NCI-H1417 treated with DMSO at 0.1 percent for 48 hours (cell line): ENCODE data around the gene TUBGCP6.

Experiments used
- DNase-seq: peaks from one replicate; lab custom pipeline; 2025; lab: John Stamatoyannopoulos, UW

TUBGCP6 gene

DNA sequence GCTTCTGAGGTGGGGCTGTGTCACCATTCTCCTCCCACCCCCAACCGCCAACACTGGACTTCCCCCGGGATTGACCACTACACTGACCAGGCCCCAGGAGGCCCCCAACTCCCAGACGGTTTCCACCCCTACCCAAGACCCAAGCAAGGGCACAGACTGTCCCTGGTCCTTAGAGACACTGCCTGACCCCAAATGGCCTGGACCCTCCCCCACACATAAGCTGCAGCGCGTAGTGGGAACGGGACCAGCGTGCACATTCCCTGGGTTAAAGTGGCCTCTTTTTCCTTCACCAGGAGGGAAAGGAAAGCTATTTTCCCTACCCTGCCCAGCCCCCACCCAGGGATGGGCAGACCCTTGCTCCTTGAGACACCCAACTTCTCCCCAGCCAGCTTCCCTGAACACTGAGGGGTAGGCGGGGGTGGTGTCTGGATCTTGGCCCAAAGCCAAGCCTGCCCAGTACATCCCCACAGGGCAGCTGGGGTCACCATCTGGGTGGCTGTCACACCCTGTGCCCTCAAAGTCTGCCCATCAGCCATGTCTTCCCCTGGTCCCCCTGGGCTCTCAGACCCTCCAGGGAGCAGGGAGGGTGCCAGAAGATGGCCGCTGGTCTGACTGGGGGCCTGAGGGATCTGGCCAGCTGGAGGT lies 18.3 kb upstream of the TUBGCP6 start:
- no peak for DNase-seq

DNA sequence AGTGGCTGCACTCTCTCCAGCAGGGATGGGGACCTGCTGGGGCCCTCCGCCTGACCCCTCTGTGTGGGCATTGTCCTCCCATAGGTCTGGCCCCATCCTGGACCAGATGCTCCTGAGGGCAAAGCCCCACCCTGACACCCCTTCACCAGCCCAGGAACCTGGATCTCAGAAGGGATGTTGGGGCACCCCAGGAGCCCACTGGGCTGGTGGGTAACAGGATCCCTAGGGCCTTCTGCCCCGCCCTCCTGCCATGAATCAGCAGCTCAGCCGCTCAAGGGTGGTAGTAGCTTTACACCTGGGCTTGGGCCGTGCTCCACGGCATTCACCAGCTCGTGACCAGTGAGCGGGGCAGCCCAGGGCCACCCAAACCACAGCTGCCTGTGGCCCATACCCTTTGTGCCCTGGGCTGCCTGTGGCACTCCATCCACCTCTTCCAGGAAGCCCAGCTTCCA lies 17.7 kb upstream of the TUBGCP6 start:
- no peak for DNase-seq

GRCh38 chr22:50261615-50262459 lies 17.0 kb upstream of the TUBGCP6 start, which contains the start of gene MAPK12:
Gene MAPK12, minus strand, starts transcription at chr22:50261683. Its CDS starts 174 bp downstream, at chr22:50261509.
- DNase-seq = no peak

DNA sequence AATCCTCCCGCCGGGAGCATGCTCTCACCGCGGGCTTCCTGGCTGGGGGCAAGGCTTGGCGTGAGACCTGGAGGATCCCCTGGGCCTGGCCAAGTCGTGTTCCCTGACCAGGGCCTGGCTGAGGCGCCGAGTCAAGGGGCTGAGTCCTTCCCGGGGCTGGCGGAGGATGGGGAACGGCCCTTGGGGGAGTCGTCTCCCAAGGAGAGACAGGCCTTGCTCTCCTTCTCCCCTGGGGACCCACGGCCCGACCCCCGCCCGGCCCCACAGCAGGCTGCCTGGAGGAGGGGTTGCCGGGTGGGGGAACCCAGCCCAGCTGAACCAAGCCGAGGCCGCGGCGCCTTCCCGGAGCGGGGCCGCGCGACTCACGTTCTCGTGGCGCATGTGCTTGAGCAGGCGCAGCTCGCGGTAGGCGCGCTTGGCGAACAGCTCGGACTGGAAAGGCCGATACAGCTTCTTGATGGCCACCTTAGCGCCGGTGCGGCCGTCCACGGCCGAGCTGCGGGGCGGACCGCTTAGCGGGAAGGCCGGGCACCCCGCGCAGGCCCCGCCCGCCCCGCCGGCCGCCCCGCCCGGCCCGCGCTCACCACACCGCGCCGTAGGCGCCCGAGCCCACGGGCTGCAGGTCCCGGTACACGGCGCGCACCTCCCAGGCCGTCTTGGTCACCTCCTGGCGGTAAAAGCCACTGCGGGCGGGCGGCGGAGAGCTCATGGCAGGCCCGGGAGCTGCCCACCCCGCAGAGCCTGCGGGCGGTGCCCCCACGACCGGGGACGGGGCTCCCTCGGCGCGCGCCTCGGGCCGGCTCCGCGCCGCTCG lies 16.2 kb upstream of the TUBGCP6 start:
- no peak for DNase-seq

GRCh38 chr22:50260434-50260800 lies 15.6 kb upstream of the TUBGCP6 start:
- no peak for DNase-seq

DNA sequence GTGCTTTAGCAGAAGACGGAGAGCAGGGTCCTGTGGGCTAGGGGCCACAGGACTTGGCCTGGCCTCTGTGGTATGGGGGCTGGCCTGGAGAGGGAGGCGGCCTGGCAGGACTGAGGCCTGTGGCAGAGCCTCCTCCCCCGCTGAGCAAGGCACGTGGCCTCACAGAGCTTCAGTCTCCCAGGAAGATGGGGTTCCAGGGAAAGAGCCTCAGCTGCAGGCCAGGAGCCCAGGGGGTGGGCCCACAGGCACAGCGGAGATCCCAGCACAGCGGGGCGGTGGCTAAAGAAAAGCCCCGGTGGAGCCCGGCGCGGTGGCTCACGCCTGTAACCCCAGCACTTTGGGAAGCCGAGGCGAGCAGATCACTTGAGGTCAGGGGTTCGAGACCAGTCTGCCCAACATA lies 14.5 kb upstream of the TUBGCP6 start:
- DNase-seq = no peak

- no peak for DNase-seq
These were observed 13.8 kb upstream of the TUBGCP6 start for GRCh38 chr22:50258361-50259292.

GRCh38 chr22:50257451-50258360 lies 12.9 kb upstream of the TUBGCP6 start:
- no peak for DNase-seq

DNA sequence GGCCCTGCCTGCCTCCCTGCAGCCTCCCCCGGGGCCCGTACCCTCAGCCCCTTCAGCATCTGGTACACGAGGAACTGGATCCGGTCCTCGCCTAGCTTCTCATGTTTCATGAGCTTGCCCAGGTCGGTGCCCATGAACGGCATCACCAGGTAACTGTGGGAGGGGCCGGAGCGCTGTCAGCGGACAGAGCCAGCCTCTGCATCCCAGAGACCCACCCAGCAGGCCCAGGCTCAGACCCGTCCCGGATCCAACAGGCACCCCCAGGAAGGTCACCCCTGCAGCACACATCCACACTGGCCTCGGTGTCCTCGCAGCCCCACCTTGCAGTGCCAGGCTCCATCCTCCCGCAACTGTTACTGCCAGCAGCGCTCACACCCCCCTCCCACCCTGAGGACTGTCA lies 12.2 kb upstream of the TUBGCP6 start:
- no peak for DNase-seq

DNA sequence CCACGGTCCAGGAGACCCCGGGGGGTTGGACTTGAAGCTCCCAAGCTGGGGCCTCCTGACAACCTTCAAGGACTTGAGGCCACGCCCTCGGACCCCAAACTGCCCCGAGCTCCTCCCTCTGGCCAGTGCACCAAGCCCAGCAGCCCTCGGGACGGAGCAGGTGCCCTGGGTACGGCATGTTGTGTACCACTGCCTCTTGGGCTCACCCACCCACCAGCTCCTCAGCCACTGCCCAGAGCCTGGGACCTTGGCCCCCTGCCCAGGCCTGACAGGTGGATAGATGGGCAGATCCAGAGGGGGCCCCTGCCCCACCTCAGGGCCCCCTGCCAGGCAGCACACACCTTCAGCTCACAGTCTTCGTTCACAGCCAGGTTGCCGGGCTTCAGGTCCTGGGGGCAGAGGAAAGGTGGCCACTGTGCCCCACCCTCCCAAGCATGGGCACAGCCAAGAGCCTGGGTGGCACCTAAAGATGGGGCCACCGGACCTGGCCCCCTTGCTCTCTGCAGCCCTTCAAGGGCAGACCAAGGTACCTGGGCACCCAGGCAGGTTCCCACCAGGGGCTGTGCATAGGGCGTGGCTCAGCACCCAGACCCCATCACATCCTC lies 11.5 kb upstream of the TUBGCP6 start:
- DNase-seq = no peak

DNA sequence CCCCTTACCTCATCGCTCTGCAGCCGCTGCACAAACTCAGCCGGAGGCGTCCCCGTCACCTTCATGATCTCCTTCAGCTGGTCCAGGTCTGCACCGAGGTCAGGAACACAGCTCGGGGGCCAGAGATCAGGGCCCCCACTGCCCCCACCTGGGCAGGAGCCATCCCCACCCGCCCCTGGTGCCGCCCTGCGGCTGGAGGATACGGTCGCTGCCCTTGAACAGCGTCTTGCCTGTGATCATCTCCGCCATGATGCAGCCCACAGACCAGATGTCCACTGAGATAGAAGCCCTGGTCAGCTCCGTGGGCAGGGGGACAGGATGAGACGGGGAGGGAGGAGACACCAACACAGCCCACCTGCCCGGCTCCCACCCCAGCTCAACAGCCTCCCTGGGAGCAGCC lies 10.8 kb upstream of the TUBGCP6 start:
- no peak for DNase-seq

DNA sequence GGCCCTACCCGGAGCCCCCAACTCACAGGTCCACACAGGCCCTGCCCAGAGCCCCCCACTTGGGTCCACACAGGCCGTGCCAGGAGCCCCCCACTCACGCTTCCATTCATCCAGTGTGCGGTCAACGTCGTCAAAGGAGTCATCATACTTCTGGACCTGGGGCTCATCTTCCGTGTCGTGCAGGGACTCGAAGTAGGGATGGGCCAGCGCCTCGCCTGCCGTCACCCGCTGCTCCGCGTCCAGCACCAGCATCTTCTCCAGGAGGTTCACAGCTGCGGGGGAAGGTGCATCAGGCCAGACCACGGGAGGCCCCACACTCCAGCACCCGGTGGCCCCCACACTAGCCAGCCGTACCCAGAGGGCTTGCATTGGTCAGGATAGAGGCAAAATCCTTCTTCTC lies 10.3 kb upstream of the TUBGCP6 start:
- no peak for DNase-seq

- DNase-seq = no peak
These were observed 9.1 kb upstream of the TUBGCP6 start for GRCh38 chr22:50253941-50254340.

DNA sequence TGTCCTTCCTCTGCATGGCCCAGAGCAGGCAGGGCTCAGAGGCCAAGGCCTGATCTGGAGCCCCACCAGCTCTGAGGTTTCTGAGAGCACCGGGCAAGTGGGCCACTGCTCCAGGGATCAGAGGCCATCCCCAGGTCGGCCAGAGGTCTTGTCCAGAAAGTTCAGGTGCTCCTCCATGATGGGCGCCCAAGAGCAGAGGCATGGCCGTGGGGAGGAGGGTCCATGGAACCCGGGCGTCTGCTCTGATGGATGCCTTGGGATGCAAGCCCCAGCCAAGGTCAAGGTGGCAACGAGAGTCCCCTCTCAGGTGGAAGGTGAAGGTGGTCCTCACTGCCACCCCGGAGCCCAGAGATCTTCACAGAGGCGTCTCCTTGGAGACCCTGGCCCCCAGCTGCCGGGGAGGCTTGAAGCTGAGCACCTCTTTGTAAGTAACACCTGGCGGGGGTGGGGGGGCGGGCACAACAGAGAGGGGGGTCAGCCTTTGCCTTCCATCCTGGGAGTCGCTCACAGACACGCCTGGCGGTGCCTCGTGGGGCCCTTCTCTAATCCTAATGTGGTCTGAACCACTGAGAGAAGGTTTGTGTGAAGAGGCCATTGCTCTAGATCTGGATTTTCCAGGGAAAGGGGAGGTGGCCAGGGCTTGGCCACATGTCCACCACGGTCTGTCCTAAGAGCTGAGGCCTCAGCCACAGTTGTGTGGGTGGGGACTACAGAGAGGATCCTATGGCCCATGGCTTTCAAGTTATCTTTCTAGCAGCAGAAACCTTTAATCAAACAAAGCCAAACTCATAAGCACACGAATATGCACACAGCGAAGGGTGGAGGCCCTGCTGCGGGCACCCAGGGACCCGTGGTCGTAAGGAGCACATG lies 8.5 kb upstream of the TUBGCP6 start:
- DNase-seq = no peak

DNA sequence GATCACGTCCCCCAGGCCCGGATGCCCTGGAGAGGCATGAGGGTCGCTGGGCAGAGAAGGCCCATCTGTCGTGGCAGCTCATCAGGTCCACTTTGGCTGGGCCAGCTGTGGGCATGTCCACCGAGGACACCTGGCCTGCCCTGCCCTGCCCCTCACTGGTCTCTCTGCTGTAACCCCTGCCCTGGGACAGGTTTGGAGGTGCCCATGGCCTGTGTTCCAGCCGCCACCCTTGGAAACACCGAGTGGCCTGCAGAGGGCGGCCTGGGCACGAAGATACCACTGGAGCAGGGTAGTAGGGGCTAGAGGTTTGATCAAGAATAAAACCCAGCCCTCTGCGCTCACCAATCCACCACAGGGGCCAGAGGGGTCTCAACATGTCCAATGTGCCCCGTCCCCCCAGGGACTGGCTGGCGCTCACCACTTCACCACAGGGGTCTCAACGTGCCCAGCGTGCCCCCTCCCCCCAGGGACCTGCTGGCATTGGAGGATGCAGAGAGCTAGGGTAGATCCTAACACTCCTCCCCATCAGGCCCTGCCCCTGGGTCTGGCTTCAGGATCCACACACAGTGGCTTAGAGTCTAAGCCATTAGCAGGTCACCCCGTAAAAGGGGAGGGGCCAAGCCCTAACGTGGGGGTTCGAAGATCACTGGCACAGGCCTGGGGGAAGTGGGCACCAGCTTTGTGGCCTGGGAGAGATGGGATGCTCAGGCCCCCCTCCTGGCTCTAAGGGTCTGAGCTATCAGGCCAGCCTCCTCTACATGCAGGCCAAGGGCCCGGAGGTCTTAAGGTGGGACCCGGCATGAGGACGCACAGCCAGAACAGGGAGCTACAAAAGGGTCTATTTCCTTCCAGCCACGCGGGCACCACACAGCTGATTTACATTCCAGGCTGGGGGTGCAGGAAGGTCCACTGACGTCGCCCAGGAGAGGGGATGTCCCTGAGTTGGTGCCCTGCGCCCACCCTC lies 7.5 kb upstream of the TUBGCP6 start:
- DNase-seq = no peak

- DNase-seq = no peak
These were observed 6.8 kb upstream of the TUBGCP6 start for GRCh38 chr22:50251477-50252081.
